GM10248 (cell line): ENCODE measurements around the gene ZDHHC14.

Experiments
- CTCF ChIA-PET: fragments of 300-600 bp; sonication (Branson Sonifier 250); formaldehyde crosslinking; extraction: SDS; loops from one replicate; lab custom pipeline; 2021; ENCODE audit warnings: antibody characterized with exemption; lab: Yijun Ruan, JAX
- POLR2A ChIA-PET: fragments of 350-650 bp; sonication (Branson Sonifier 250); formaldehyde crosslinking; extraction: SDS; loops from one replicate; lab custom pipeline; 2020; ENCODE audit warnings: antibody characterized with exemption; lab: Yijun Ruan, JAX
- DNase-seq: peaks from one replicate; pipeline ENCODE4 v3.0.0; 2012; ENCODE audit errors: extremely low spot score
- CTCF ChIP-seq: IDR thresholded peaks from 2 replicates; pipeline ENCODE4 v1.5.1; 2012; ENCODE audit warnings: mild to moderate bottlenecking, low read depth; ENCODE audit errors: extremely low read depth, missing control alignments, control extremely low read depth

ZDHHC14 gene

GRCh38 chr6:157677235-157677634 lies 296.2 kb downstream of the ZDHHC14 start:
- no peak for TF ChIP-seq CTCF
- DNase-seq = no peak
- ChIA-PET POLR2A (no interaction called here), CTCF (interaction anchor here (1.0 kb wide), 1 partner anchor 42 kb away, joined by 3 read pairs; no protein-coding TSS in a partner anchor)

GRCh38 chr6:157679605-157680580 lies 298.9 kb downstream of the ZDHHC14 start:
- CTCF ChIA-PET = interaction anchor here (0.8 to 1.7 kb wide), 3 partner anchors 12 to 14 kb away, joined by 3 to 6 read pairs (median 3); no protein-coding TSS in a partner anchor
- TF ChIP-seq CTCF = no peak

GRCh38 chr6:157681041-157681650 lies 300.2 kb downstream of the ZDHHC14 start:
- CTCF ChIA-PET = interaction anchor here (1.7 kb wide), 1 partner anchor 15 kb away, joined by 6 read pairs; no protein-coding TSS in a partner anchor
- no peak for DNase-seq
- POLR2A ChIA-PET = interaction anchor here (0.6 kb wide), 1 partner anchor 46 kb away, joined by 3 read pairs; no protein-coding TSS in a partner anchor
- no peak for TF ChIP-seq CTCF

More at GRCh38 chr6:157679605-157680580, 298.9 kb downstream of the ZDHHC14 start:
- POLR2A ChIA-PET = no interaction called here
- no peak for DNase-seq

GRCh38 chr6:157682856-157683481 lies 302.0 kb downstream of the ZDHHC14 start:
- CTCF ChIA-PET = interaction anchor here (0.9 to 1.2 kb wide), 2 partner anchors 32 to 33 kb away, joined by 3 read pairs; no protein-coding TSS in a partner anchor
- DNase-seq = no peak
- TF ChIP-seq CTCF = no peak
- POLR2A ChIA-PET = no interaction called here

- POLR2A ChIA-PET = no interaction called here
- no peak for TF ChIP-seq CTCF
- CTCF ChIA-PET = interaction anchor here (1.2 kb wide), 1 partner anchor 33 kb away, joined by 3 read pairs; no protein-coding TSS in a partner anchor
- no peak for DNase-seq
Observed at GRCh38 chr6:157683707-157684106, 302.7 kb downstream of the ZDHHC14 start.

GRCh38 chr6:157684620-157685299 lies 303.8 kb downstream of the ZDHHC14 start:
- TF ChIP-seq CTCF = no peak
- CTCF ChIA-PET = no interaction called here
- no peak for DNase-seq
- POLR2A ChIA-PET = no interaction called here
